Ovary (tissue), 9 donors: ENCODE data around the gene SIGLEC1. TPM values are rescaled to one million over a fixed set of nuclear protein-coding genes. Genes with fewer than 3 reads are reported as not detected.

Experiments
- DNase-seq, 5 donors: peaks; one replicate each; pipeline ENCODE4 v3.0.0-alpha.2; 2019 to 2020
- H3K27ac ChIP-seq, 2 donors: fragments of 200-600 bp; one replicate each; pipeline versions ENCODE4 v1.5.1 to v1.8.0; 2019 to 2022
- H3K27me3 ChIP-seq: fragments of 200-600 bp; one replicate; pipeline ENCODE4 v1.8.0; 2022
- H3K36me3 ChIP-seq: fragments of 200-600 bp; sonication (generic); one replicate; pipeline ENCODE4 v1.5.1; 2019
- H3K4me1 ChIP-seq: one replicate; pipeline ENCODE4 v1.8.1; 2013; ENCODE audit warnings: mild to moderate bottlenecking, moderate library complexity; ENCODE audit not compliant: insufficient read depth
- H3K4me3 ChIP-seq: fragments of 200-600 bp; sonication (generic); one replicate; pipeline ENCODE4 v1.5.1; 2017
- H3K9me3 ChIP-seq, 2 donors: fragments of 200-600 bp in 1 of 2; sonication (generic) in 1 of 2; one replicate each; pipeline versions ENCODE4 v1.5.1 to v1.8.1; 2013 to 2019; ENCODE audit warnings: mild to moderate bottlenecking in 1 of 2, moderate library complexity in 1 of 2
- EP300 ChIP-seq: sonication (generic); formaldehyde crosslinking; IDR thresholded peaks from one replicate; pipeline ENCODE4 v1.6.1; 2017; ENCODE audit warnings: antibody characterized with exemption
- POLR2A ChIP-seq: fragments of 450-650 bp; IDR thresholded peaks from one replicate; pipeline ENCODE4 v1.6.1; 2017; ENCODE audit warnings: antibody characterized with exemption, mild to moderate bottlenecking, moderate library complexity
- WGBS, 3 donors: extraction: QIAGEN DNeasy Blood & Tissue Kit in 1 of 3; methylation state at CpG; one replicate each; pipeline versions ENCODE4 v1.1.5 to v1.1.7; 2013 to 2017; 5-methylcytosine and 5-hydroxymethylcytosine counted together
- intact Hi-C, 4 donors: fragments of 100-400 bp; cut with DNase I; formaldehyde crosslinking; loops; one replicate each; pipeline versions ENCODE4 v1.11.0 to v1.15.1; 2022 to 2023
- polyA plus RNA-seq, 2 donors: library from polyadenylated mRNA; stranded (reverse); fragments of 200-250 nt in 1 of 2; fragments of 350-450 nt in 1 of 2; fragmentation: Illumina TruSeq in 1 of 2; extraction: RNeasy Lipid Tissue Mini Kit (QIAGEN cat#74804) in 1 of 2; gene quantifications; one replicate each; pipeline ENCODE4 v1.2.3, GENCODE V29; 2013 to 2014
- total RNA-seq, 7 donors: library from RNA; depleted of rRNA in 2 of 7; stranded (reverse); fragments of >200 nt in 2 of 7; fragmentation: NEBNext Ultra II Directional in 3 of 7; extraction: Animal tissue kit (Norgen Biotek cat#: 25700) in 3 of 7; gene quantifications; one replicate each; pipeline versions ENCODE4 v1.1.0 to v1.2.4, GENCODE V29; 2016 to 2023
- TF ChIP-seq, protein P1 (sequence below), 3 donors: fragments of 450-650 bp in 2 of 3; fragments of 200-600 bp in 1 of 3; IDR thresholded peaks; one replicate each; pipeline versions ENCODE4 v1.5.1 to v1.8.0; 2016 to 2022; ENCODE audit warnings: antibody characterized with exemption in 3 of 3, mild to moderate bottlenecking in 1 of 3
- donor health status: DM: no; HTN: no; CAD: no; lungs with moderate emphysema.
- donor health status: DM: no; HTN: no; CAD: no.
- donor health status: Bipolar disorder and iron deficiency.
- donor health status: DM: yes; HTN: yes; CAD: no.
- donor health status: DM: no; HTN: no; CAD: no.
- donor health status: DM: yes; HTN: yes; CAD: no.

Gene SIGLEC1
- total and polyA plus RNA-seq, 9 donors, result 0.48 to 11.5 (median 1.9) TPM

DNA sequence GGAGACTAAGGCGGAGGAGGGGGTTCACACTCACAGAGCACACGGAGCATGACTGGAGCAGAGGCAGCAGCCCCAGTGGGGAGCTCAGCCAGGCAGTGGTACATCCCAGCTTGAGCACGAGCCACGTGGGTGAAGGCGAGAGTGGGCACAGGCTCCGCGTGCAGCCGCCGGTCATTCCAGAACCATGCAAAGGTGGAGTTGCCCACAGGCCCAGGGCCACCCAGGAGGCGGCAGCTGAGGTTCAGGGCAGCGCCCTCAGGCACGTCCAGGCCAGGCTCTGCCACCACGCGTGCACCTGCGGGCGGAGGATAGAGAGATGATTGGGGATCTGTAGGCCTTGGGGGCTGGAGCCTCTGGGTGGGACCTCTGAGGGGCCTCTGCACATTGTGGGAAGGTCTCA, 21.1 kb downstream of the SIGLEC1 start:
- no peak for DNase-seq
- H3K27me3 ChIP-seq, result no peaks in the 10 kb centered on the region
- no peaks in the 10 kb centered on the region for H3K9me3 ChIP-seq
- H3K27ac ChIP-seq, result no peak overlapping the region
- intact Hi-C loops, result no loop called here
- no peak overlapping the region for H3K4me3 ChIP-seq
- H3K4me1 ChIP-seq, result peaks cover 5% of the 10 kb centered on the region
- no peaks in the 10 kb centered on the region for H3K36me3 ChIP-seq
- WGBS, 3 donors, result 86 to 92% (median 92%) methylated on average over 12 to 16 of the region's 16 CpGs
- TF ChIP-seq, protein P1, sequence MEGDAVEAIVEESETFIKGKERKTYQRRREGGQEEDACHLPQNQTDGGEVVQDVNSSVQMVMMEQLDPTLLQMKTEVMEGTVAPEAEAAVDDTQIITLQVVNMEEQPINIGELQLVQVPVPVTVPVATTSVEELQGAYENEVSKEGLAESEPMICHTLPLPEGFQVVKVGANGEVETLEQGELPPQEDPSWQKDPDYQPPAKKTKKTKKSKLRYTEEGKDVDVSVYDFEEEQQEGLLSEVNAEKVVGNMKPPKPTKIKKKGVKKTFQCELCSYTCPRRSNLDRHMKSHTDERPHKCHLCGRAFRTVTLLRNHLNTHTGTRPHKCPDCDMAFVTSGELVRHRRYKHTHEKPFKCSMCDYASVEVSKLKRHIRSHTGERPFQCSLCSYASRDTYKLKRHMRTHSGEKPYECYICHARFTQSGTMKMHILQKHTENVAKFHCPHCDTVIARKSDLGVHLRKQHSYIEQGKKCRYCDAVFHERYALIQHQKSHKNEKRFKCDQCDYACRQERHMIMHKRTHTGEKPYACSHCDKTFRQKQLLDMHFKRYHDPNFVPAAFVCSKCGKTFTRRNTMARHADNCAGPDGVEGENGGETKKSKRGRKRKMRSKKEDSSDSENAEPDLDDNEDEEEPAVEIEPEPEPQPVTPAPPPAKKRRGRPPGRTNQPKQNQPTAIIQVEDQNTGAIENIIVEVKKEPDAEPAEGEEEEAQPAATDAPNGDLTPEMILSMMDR (IDR thresholded peaks at IDR 0.05), result no peak
- TF ChIP-seq EP300, result no peak
- no peak for TF ChIP-seq POLR2A

DNA sequence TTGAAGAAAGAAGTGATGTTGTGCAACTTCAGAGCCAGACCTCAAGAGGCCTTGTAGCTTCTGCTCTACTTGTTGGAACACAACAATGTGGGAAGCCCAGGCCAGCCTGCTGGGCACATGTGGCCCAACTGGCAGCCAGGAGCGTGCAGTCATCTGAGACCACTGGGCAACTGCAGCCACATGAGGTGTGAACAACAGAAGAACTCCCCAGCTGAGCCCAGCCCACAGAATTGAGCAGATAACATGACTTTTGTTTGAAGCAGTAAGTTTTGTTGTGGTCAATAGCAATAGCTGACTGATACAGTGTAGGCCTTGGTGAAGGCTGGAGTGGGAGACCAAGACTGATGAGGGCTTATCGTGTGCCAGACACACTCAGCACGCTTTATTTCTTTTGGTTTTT, 22.0 kb downstream of the SIGLEC1 start:
- H3K36me3 ChIP-seq, result no peaks in the 10 kb centered on the region
- TF ChIP-seq, protein P1 (IDR thresholded peaks at IDR 0.05), result no peak
- TF ChIP-seq POLR2A, result no peak
- TF ChIP-seq EP300, result no peak
- H3K27me3 ChIP-seq, result no peaks in the 10 kb centered on the region
- no peak overlapping the region for H3K4me3 ChIP-seq
- 97% methylated on average over 3 of the region's 3 CpGs for WGBS, 3 donors
- no peak for DNase-seq
- H3K27ac ChIP-seq, result no peak overlapping the region
- H3K9me3 ChIP-seq, result no peaks in the 10 kb centered on the region
- H3K4me1 ChIP-seq, result peaks cover 6% of the 10 kb centered on the region
- intact Hi-C loops, result no loop called here

DNA sequence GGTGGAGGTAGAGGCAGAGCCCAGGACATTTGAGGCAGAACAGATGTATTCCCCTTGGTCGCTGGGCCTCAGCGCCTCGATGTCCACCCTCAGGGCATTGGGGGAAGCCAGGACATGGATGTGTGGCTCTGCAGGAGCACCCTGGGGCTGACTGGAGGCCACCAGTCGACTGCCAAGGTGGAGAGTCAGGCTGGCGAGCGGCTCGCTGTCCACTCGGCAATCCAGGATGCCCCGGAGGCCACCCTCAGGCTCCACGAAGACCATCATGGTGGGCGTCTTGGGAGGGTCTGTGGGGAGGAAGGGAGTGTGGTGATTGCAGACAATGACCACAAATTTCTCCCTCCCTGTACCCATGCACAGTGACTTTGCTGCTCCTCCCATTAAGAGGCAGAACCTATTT, 22.4 kb downstream of the SIGLEC1 start:
- no peaks in the 10 kb centered on the region for H3K9me3 ChIP-seq
- TF ChIP-seq, protein P1 (IDR thresholded peaks at IDR 0.05), result no peak
- no peak for TF ChIP-seq EP300
- no peak for TF ChIP-seq POLR2A
- H3K27me3 ChIP-seq, result no peaks in the 10 kb centered on the region
- H3K4me3 ChIP-seq, result no peak overlapping the region
- 93 to 94% (median 94%) methylated on average over 11 of the region's 11 CpGs for WGBS, 3 donors
- peaks cover 6% of the 10 kb centered on the region for H3K4me1 ChIP-seq
- DNase-seq, result no peak
- no peaks in the 10 kb centered on the region for H3K36me3 ChIP-seq
- intact Hi-C loops, result loop anchor here in 1 of 4 donors (10.0 kb wide), 1 partner anchor 75 kb away; the partner anchor contains the start of gene ADISSP
- no peak overlapping the region for H3K27ac ChIP-seq

DNA sequence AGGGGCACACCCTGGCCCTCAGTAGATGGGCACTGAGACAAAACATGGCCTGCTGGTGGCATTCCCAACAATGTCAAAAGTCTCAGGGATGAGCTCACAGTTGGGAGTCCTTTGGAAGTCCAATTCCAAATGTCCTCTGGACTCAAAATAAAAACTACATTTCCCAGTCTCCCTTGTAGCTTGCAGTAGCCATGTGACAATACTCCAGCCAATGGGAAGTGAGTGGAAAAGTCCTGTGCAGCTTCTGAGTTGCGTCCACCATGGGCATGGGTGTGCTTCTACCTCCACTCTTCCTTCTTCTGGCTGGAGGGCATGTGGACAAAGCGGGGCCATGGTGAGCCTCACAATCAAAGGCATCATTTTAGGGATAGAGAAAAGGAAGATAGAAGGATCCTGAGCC, 24.7 kb downstream of the SIGLEC1 start:
- H3K4me1 ChIP-seq, result peaks cover 6% of the 10 kb centered on the region
- 56 to 67% (median 63%) methylated on average over 2 of the region's 2 CpGs for WGBS, 3 donors
- intact Hi-C loops, result loop anchor here in 1 of 4 donors (10.0 kb wide), 1 partner anchor 77 kb away; the partner anchor contains the start of gene ADISSP
- DNase-seq, result no peak
- no peak overlapping the region for H3K4me3 ChIP-seq
- TF ChIP-seq EP300 (no peak), POLR2A (no peak)
- H3K9me3 ChIP-seq, result no peaks in the 10 kb centered on the region
- H3K27me3 ChIP-seq, result no peaks in the 10 kb centered on the region
- peak overlapping the region in 1 of 2 donors; percentile 1 for H3K27ac ChIP-seq
- H3K36me3 ChIP-seq, result no peaks in the 10 kb centered on the region

DNA sequence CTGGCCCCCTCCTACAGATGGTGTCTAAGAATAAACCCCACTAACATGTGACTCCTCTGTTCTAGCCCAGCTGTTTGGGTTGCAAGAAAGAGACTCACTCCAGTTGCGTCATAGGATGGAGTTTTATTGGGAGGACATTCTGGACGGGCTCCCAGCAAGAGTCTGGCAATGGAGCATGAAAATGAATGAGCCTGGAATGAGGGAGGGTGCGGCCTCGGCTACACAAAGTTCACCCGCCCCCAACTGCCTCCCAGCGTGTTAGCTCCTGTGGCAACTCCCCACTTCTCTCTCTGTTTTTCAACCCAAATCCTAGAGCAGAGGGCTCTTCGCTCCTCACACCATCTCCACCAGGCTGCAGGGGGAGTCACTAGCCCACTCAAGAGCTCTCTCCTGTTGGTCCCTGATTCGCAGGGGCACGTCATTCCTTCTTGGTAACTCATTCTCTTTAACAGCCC, 25.5 kb downstream of the SIGLEC1 start:
- 2 to 8% (median 7%) methylated on average over 9 of the region's 9 CpGs for WGBS, 3 donors
- Histone ChIP-seq H3K9me3 (no peaks in the 10 kb centered on the region), H3K4me3 (no peak overlapping the region), H3K27me3 (no peaks in the 10 kb centered on the region), H3K27ac (peak overlapping the region in 1 of 2 donors; percentile 1), H3K4me1 (peaks cover 10% of the 10 kb centered on the region), H3K36me3 (no peaks in the 10 kb centered on the region)
- TF ChIP-seq EP300 (no peak), POLR2A (no peak)
- TF ChIP-seq, protein P1 (IDR thresholded peaks at IDR 0.05), result no peak
- intact Hi-C loops, result loop anchor here in 1 of 4 donors (10.0 kb wide), 1 partner anchor 78 kb away; the partner anchor contains the start of gene ADISSP
- DNase-seq, result peak; percentile 87 to 93 (median 90)
